Heart left ventricle (tissue), 16 donors: ENCODE results near the gene ANKRD28. TPM values are rescaled to one million over a fixed set of nuclear protein-coding genes. Genes with fewer than 3 reads are reported as not detected.
"Not testable (repeated sequence)": the region's sequence is repeated elsewhere in the genome, so short reads cannot be mapped to it uniquely, and the experiment has no call there.

Experiments
- ATAC-seq, 4 donors: fragments of 200-7000 bp; cut with Tn5 transposase; one replicate each; pipeline ENCODE4 v1.9.1; 2020 to 2022; ENCODE audit warnings: moderate library complexity in 4 of 4, mild to moderate bottlenecking in 3 of 4, moderate number of reproducible peaks in 1 of 4
- DNase-seq, 5 donors: peaks; one replicate each; pipeline ENCODE4 v3.0.0-alpha.2; 2020
- H3K27ac ChIP-seq, 12 donors: fragments of 200-600 bp; sonication (generic) in 4 of 12; one replicate each; pipeline versions ENCODE4 v1.5.0 to v1.8.0; 2016 to 2022; ENCODE audit warnings: mild to moderate bottlenecking in 2 of 12
- H3K27me3 ChIP-seq, 9 donors: fragments of 200-600 bp; sonication (generic) in 2 of 9; one replicate each; pipeline versions ENCODE4 v1.5.1 to v1.8.0; 2016 to 2022; ENCODE audit warnings: mild to moderate bottlenecking in 3 of 9
- H3K36me3 ChIP-seq, 9 donors: fragments of 200-600 bp; sonication (generic) in 2 of 9; one replicate each; pipeline versions ENCODE4 v1.5.0 to v1.8.0; 2018 to 2022; ENCODE audit warnings: mild to moderate bottlenecking in 2 of 9
- H3K4me1 ChIP-seq, 12 donors: fragments of 200-600 bp; sonication (generic) in 4 of 12; one replicate each; pipeline versions ENCODE4 v1.5.0 to v1.8.0; 2016 to 2022; ENCODE audit warnings: mild to moderate bottlenecking in 3 of 12
- H3K4me3 ChIP-seq, 12 donors: fragments of 200-600 bp; sonication (generic) in 4 of 12; one replicate each; pipeline versions ENCODE4 v1.5.0 to v1.8.0; 2017 to 2022; ENCODE audit warnings: mild to moderate bottlenecking in 9 of 12, moderate library complexity in 4 of 12
- H3K9me3 ChIP-seq, 12 donors: fragments of 200-600 bp; sonication (generic) in 4 of 12; one replicate each; pipeline versions ENCODE4 v1.5.0 to v1.8.0; 2016 to 2022; ENCODE audit warnings: mild to moderate bottlenecking in 1 of 12
- CTCF ChIP-seq, 12 donors: fragments of 200-600 bp; sonication (generic) in 4 of 12; IDR thresholded peaks; one replicate each; pipeline versions ENCODE4 v1.5.0 to v1.8.0; 2018 to 2022; ENCODE audit warnings: antibody characterized with exemption in 12 of 12, mild to moderate bottlenecking in 5 of 12
- POLR2A ChIP-seq, 2 donors: fragments of 450-650 bp; IDR thresholded peaks; one replicate each; pipeline ENCODE4 v1.6.1; 2017; ENCODE audit warnings: antibody characterized with exemption in 2 of 2, mild to moderate bottlenecking in 2 of 2, moderate library complexity in 2 of 2
- WGBS, 4 donors: extraction: QIAGEN DNeasy Blood & Tissue Kit in 2 of 4; methylation state at CpG; one replicate each; pipeline versions ENCODE4 v1.1.5 to v1.1.7; 2013 to 2018; 5-methylcytosine and 5-hydroxymethylcytosine counted together
- intact Hi-C, 10 donors: fragments of 100-400 bp; cut with DNase I; formaldehyde crosslinking; loops; one replicate each; pipeline versions ENCODE4 v1.11.1 to v1.14.2; 2022
- polyA plus RNA-seq, 2 donors: library from polyadenylated mRNA; stranded (reverse); fragments of 200-250 nt; gene quantifications; one replicate each; pipeline ENCODE4 v1.2.3, GENCODE V29; 2013
- total RNA-seq, 9 donors: library from RNA; depleted of rRNA in 2 of 9; stranded (reverse); fragments of >200 nt in 2 of 9; fragmentation: NEBNext Ultra II Directional in 3 of 9; extraction: Animal tissue kit (Norgen Biotek cat#: 25700) in 3 of 9; gene quantifications; one replicate each; pipeline versions ENCODE4 v1.1.0 to v1.2.4, GENCODE V29; 2016 to 2023
- donor health status: ischemic (EF 13 %, LVEDD 7.1; RV severe dilation, severe dysfunction).
- donor health status: healthy with polysubstance abuse.
- donor health status: DM: no; HTN: yes; CAD: no.
- donor health status: DM: no; HTN: no; CAD: no.
- donor health status: ischemic (EF 25% LVEDD 6.9; RV normal size, moderate dysfunction).
- donor health status: ischemic (EF 25% LVEDD 5.7; RV mildly dilated, moderate dysfunction).
- donor health status: healthy.
- donor health status: DM: yes; HTN: yes; CAD: no.
- donor health status: ischemic (EF 35%, LVEDD 5.7; RV mildly dilated, moderate dysfunction).
- donor health status: nonischemic (EF 11% LVEDD 7.7; RV severe dilation, severe dysfunction).
- donor health status: DM: yes; HTN: yes; CAD: no.
- donor health status: PGD.
- donor health status: ischemic (EF 29% LVEDD 5.4; RV normal size, mild dysfunction).
- donor health status: nonischemic (EF 23%, LVEDD 6.1; RV moderate dilation, normal function).

ANKRD28 gene
- total and polyA plus RNA-seq, 11 donors, result 4.9 to 32.1 (median 24.3) TPM

GRCh38 chr3:15844889-15845288 lies 47.1 kb upstream of the ANKRD28 start:
- intact Hi-C loops, result no loop called here
- no peak for DNase-seq
- Histone ChIP-seq H3K4me3 (no peak overlapping the region), H3K4me1 (peaks cover 0 to 6% (median 0%) of the 10 kb centered on the region in 12 donors), H3K27ac (no peak overlapping the region), H3K27me3 (no peaks in the 10 kb centered on the region), H3K36me3 (no peaks in the 10 kb centered on the region), H3K9me3 (peaks cover 0 to 30% (median 7%) of the 10 kb centered on the region in 12 donors)
- no peak for ATAC-seq
- TF ChIP-seq CTCF (IDR thresholded peaks at IDR 0.05), result no peak
- TF ChIP-seq POLR2A (IDR thresholded peaks at IDR 0.05), result no peak
- 80 to 92% (median 87%) methylated on average over 3 of the region's 3 CpGs for WGBS, 4 donors

- 94 to 98% (median 97%) methylated on average over 4 of the region's 4 CpGs for WGBS, 4 donors
- H3K4me3 ChIP-seq, H3K36me3 ChIP-seq, H3K4me1 ChIP-seq, ATAC-seq, DNase-seq, intact Hi-C loops, H3K27me3 ChIP-seq, H3K27ac ChIP-seq: not testable (repeated sequence)
- peaks cover 0 to 33% (median 8%) of the 10 kb centered on the region in 12 donors for H3K9me3 ChIP-seq
These were observed 43.6 kb upstream of the ANKRD28 start for GRCh38 chr3:15841091-15841973.

GRCh38 chr3:15839568-15839967 lies 41.8 kb upstream of the ANKRD28 start:
- Histone ChIP-seq H3K4me3 (no peak overlapping the region), H3K36me3 (no peaks in the 10 kb centered on the region), H3K9me3 (peaks cover 0 to 33% (median 8%) of the 10 kb centered on the region in 12 donors), H3K4me1 (no peaks in the 10 kb centered on the region), H3K27me3 (no peaks in the 10 kb centered on the region), H3K27ac (no peak overlapping the region)
- DNase-seq, result no peak
- ATAC-seq, result no peak
- TF ChIP-seq CTCF (IDR thresholded peaks at IDR 0.05) (no peak), POLR2A (IDR thresholded peaks at IDR 0.05) (no peak)
- intact Hi-C loops, result no loop called here
- 95 to 96% (median 96%) methylated on average over 2 of the region's 2 CpGs for WGBS, 4 donors

- Histone ChIP-seq H3K4me1 (peaks cover 0 to 6% (median 0%) of the 10 kb centered on the region in 12 donors), H3K36me3 (no peaks in the 10 kb centered on the region), H3K27me3 (no peaks in the 10 kb centered on the region), H3K4me3 (no peak overlapping the region), H3K9me3 (no peaks in the 10 kb centered on the region), H3K27ac (no peak overlapping the region)
- ATAC-seq (no peak), DNase-seq (no peak)
- intact Hi-C loops, result no loop called here
- no peak for TF ChIP-seq POLR2A (IDR thresholded peaks at IDR 0.05)
- no peak for TF ChIP-seq CTCF (IDR thresholded peaks at IDR 0.05)
- WGBS, 4 donors, result 57 to 65% (median 64%) methylated on average over 1 of the region's 1 CpG
These were observed 34.1 kb upstream of the ANKRD28 start for GRCh38 chr3:15831927-15832326.
